MCF 10A (cell line): ENCODE results near the gene DPEP3. TPM values are rescaled to one million over a fixed set of nuclear protein-coding genes. Genes with fewer than 3 reads are reported as not detected.
A peak's percentile ranks its signal among the peaks of the same experiment; 100 is the strongest.

Experiments used
- BruUV-seq: library from RNA; stranded (reverse); fragments of 400-500 nt; replicated peaks from 2 replicates; lab custom pipeline; 2021; lab: Mats Ljungman, UMichigan
- CTCF ChIA-PET: fragments of 300-600 bp; sonication (Branson Sonifier 250); formaldehyde crosslinking; extraction: SDS; loops from one replicate; lab custom pipeline; 2021; ENCODE audit warnings: antibody characterized with exemption, inconsistent platforms; lab: Yijun Ruan, JAX
- POLR2A ChIA-PET: fragments of 300-600, 350-650 bp; sonication (Branson Sonifier 250); formaldehyde crosslinking; extraction: SDS; loops from one replicate; lab custom pipeline; 2020; ENCODE audit warnings: antibody characterized with exemption, inconsistent platforms; lab: Yijun Ruan, JAX
- DNase-seq: peaks from one replicate; pipeline ENCODE4 v3.0.0-alpha.2; 2018; ENCODE audit not compliant: unreplicated experiment
- H3K27ac Mint-ChIP-seq: one replicate; pipeline ENCODE4 v1.8.0; 2022; ENCODE audit warnings: mild to moderate bottlenecking, low read depth, mixed read lengths; ENCODE audit not compliant: unreplicated experiment
- H3K27me3 Mint-ChIP-seq: one replicate; pipeline ENCODE4 v1.8.0; 2022; ENCODE audit warnings: mixed read lengths; ENCODE audit not compliant: insufficient read depth, unreplicated experiment
- H3K36me3 Mint-ChIP-seq: one replicate; pipeline ENCODE4 v1.8.0; 2022; ENCODE audit warnings: mild to moderate bottlenecking, moderate library complexity, mixed read lengths; ENCODE audit not compliant: insufficient read depth, unreplicated experiment
- H3K4me1 Mint-ChIP-seq: one replicate; pipeline ENCODE4 v1.8.0; 2022; ENCODE audit warnings: mixed read lengths; ENCODE audit not compliant: insufficient read depth, unreplicated experiment
- H3K4me3 Mint-ChIP-seq: one replicate; pipeline ENCODE4 v1.8.0; 2022; ENCODE audit warnings: mild to moderate bottlenecking, moderate library complexity, mixed read lengths; ENCODE audit not compliant: unreplicated experiment
- H3K9me3 Mint-ChIP-seq: one replicate; pipeline ENCODE4 v1.8.0; 2022; ENCODE audit warnings: mixed read lengths; ENCODE audit not compliant: unreplicated experiment
- intact Hi-C: fragments of 100-400 bp; cut with micrococcal nuclease; formaldehyde crosslinking; loops from 2 replicates; pipeline ENCODE4 v1.14.1; 2022
- total RNA-seq: library from RNA; stranded (reverse); gene quantifications from 2 replicates; pipeline ENCODE4 v1.2.3, GENCODE V29; 2022
- TF ChIP-seq, protein P1 (sequence below): fragments of 200-600 bp; IDR thresholded peaks from one replicate; pipeline ENCODE4 v1.8.0; 2022; ENCODE audit warnings: antibody characterized with exemption, mild to moderate bottlenecking; ENCODE audit not compliant: unreplicated experiment

The DPEP3 gene
- total RNA-seq, 1 experiment from 2014 or later: not detected

DNA sequence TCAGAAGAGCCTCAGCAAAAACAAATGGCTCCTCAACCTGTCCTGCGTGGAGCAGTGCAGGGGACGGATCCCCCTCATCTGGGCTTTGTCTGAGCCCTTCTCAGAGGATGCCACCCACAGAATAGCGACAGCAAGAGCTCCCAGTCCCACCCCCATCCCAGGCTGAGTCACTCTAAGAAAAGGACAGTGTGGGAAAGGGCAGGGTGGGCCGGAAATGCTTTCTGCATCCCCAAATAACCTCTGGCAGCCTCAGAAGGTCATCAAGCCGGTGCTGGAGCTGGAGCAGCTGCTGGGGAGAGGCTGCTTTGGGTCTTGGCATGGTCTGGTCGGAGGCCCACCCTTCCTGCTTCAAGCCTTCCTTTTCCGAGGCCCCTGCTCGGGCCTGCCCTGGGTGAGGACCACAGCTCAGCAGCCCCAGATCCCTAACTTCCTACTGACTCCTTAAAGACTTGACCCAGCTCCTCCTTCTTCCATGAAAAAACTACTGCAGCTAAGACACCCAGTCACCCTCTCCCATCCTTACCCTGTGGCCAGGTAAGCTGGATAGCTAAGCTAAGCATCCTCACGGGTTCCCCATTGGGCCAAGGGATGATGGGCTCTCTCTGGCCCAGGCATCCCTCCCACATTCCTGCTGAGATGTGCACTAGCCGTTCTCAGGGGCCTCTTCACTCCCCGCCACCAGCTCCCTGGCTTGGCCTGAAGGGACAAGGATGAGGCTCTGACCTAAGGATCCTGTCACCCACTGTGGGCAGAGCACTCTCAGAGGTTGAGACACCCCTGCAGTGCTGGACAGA lies 20.6 kb downstream of the DPEP3 start:
- no TSS peak for BruUV-seq
- intact Hi-C loops: no loop called here
- Mint-ChIP-seq H3K4me3 (no peak overlapping the region), H3K9me3 (no peaks in the 10 kb centered on the region), H3K27me3 (no peaks in the 10 kb centered on the region), H3K27ac (no peak overlapping the region), H3K36me3 (peaks cover 79% of the 10 kb centered on the region), H3K4me1 (peaks cover 42% of the 10 kb centered on the region)
- TF ChIP-seq, protein P1, sequence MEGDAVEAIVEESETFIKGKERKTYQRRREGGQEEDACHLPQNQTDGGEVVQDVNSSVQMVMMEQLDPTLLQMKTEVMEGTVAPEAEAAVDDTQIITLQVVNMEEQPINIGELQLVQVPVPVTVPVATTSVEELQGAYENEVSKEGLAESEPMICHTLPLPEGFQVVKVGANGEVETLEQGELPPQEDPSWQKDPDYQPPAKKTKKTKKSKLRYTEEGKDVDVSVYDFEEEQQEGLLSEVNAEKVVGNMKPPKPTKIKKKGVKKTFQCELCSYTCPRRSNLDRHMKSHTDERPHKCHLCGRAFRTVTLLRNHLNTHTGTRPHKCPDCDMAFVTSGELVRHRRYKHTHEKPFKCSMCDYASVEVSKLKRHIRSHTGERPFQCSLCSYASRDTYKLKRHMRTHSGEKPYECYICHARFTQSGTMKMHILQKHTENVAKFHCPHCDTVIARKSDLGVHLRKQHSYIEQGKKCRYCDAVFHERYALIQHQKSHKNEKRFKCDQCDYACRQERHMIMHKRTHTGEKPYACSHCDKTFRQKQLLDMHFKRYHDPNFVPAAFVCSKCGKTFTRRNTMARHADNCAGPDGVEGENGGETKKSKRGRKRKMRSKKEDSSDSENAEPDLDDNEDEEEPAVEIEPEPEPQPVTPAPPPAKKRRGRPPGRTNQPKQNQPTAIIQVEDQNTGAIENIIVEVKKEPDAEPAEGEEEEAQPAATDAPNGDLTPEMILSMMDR: no peak
- CTCF ChIA-PET: interaction anchor here (0.9 to 1.3 kb wide), 4 partner anchors 18 to 143 kb away, joined by 3 to 6 read pairs (median 3); no protein-coding TSS in a partner anchor
- POLR2A ChIA-PET: interaction anchor here (0.6 to 4.4 kb wide), 8 partner anchors 13 to 114 kb away, joined by 3 to 45 read pairs (median 3); partner anchors contain the start of gene PSMB10
- DNase-seq: peak; percentile 67

DNA sequence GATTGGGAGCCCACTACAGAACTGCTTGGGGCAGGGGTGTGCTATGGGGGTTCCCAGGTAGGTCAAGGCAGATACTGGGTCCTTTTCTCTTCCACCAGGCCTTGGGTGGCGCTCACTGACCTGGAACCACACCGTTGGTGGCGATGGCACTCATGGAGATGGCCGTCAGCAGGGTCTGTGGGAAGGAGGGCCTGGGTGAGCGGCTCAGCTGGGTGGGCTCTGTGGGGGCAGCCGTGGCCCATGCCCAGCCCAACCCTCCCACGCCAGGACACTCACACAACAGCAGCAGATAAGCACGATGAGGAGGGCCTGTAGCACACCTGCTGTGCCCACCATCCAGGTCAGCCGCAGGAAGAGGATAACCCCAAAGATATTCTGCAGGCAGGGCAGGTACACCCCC lies 22.7 kb downstream of the DPEP3 start:
- no TSS peak for BruUV-seq
- H3K9me3 Mint-ChIP-seq: no peaks in the 10 kb centered on the region
- H3K27ac Mint-ChIP-seq: no peak overlapping the region
- H3K36me3 Mint-ChIP-seq: peaks cover 84% of the 10 kb centered on the region
- H3K4me3 Mint-ChIP-seq: no peak overlapping the region
- DNase-seq: no peak
- H3K27me3 Mint-ChIP-seq: no peaks in the 10 kb centered on the region
- POLR2A ChIA-PET: interaction anchor here (0.6 to 1.4 kb wide), 3 partner anchors 9 to 714 kb away, joined by 3 to 5 read pairs (median 3); no protein-coding TSS in a partner anchor
- CTCF ChIA-PET: interaction anchor here (0.7 to 1.2 kb wide), 2 partner anchors 11 to 24 kb away, joined by 3 read pairs; no protein-coding TSS in a partner anchor
- intact Hi-C loops: no loop called here
- peaks cover 34% of the 10 kb centered on the region for H3K4me1 Mint-ChIP-seq
- TF ChIP-seq, protein P1: no peak

DNA sequence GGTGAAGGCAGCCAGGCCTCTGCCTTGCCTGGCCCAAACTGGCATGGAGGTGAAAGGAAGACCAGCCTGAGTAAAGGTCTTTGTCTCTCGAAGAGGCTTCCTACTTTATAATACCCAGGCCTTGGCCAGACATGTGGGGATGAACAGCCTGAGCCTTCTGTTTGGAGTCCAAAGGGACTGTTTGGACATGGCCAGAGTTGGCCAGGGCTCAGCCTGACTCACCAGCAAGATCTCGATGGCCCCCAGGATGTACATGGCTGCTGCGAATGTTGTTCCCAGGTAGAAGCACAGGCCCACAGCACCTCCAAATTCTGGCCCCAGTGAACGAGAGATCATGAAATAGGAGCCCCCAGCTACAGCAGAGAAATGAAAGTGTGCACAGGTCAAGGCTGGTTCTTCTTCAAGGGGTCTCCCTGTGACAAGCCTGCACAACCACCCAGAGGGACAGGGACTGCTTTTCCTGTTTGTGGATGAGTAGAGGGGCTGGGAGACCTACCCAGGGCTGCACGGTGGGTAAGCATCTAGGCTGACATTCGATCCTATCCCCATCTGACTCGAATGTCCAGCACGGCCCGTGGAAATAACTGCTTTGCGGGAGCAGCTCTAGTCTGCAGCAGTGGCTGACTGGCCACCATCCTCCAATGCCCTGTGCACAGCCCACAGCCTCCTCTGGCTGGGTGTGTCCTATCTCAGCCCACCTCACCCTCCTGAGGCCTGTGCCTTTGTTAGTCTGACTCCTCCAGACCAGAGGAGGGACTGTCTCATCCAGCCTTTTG lies 25.7 kb downstream of the DPEP3 start:
- H3K9me3 Mint-ChIP-seq: no peaks in the 10 kb centered on the region
- no peaks in the 10 kb centered on the region for H3K27me3 Mint-ChIP-seq
- BruUV-seq: no TSS peak
- POLR2A ChIA-PET: interaction anchor here (1.1 to 1.6 kb wide), 4 partner anchors 8 to 18 kb away, joined by 3 to 10 read pairs (median 5); partner anchors contain the start of gene PSMB10
- no peak overlapping the region for H3K27ac Mint-ChIP-seq
- DNase-seq: no peak
- CTCF ChIA-PET: interaction anchor here (0.7 to 1.0 kb wide), 2 partner anchors 13 to 121 kb away, joined by 3 to 4 read pairs; no protein-coding TSS in a partner anchor
- no peak overlapping the region for H3K4me3 Mint-ChIP-seq
- intact Hi-C loops: no loop called here
- peaks cover 85% of the 10 kb centered on the region for H3K36me3 Mint-ChIP-seq
- TF ChIP-seq, protein P1: no peak
- H3K4me1 Mint-ChIP-seq: peaks cover 4% of the 10 kb centered on the region
